Loucy (cell line): ENCODE data around the gene MPPED2.

Source experiments
- CTCF ChIP-seq: fragments of 200-600 bp; sonication (generic); conservative IDR thresholded peaks from 2 replicates; pipeline ENCODE4 v1.5.1; 2014; ENCODE audit warnings: mild to moderate bottlenecking, antibody characterized with exemption, low read length
- EZH2phosphoT487 ChIP-seq: fragments of 200-600 bp; IDR thresholded peaks from 2 replicates; pipeline ENCODE4 v1.6.1; 2018; ENCODE audit warnings: antibody characterized with exemption, mild to moderate bottlenecking, moderate library complexity, borderline replicate concordance

- TF ChIP-seq CTCF, result no peak
- no peak for TF ChIP-seq EZH2phosphoT487
Observed at GRCh38 chr11:30635401-30635989, 49.3 kb upstream of the MPPED2 start.
